Motor neuron (in vitro differentiated cells): Measurements from ENCODE around the gene ULK4. TPM values are rescaled to one million over a fixed set of nuclear protein-coding genes. Genes with fewer than 3 reads are reported as not detected.
"Not testable (repeated sequence)": the region's sequence is repeated elsewhere in the genome, so short reads cannot be mapped to it uniquely, and the experiment has no call there.

Source experiments
- ATAC-seq, 8 experiments: fragments of 200-7000 bp; cut with Tn5 transposase; replicated peaks in 6 of 8; 2 replicates each; pipeline ENCODE4 v1.8.0; 2021; ENCODE audit warnings: mild to moderate bottlenecking in 8 of 8, moderate library complexity in 8 of 8
- H3K27ac ChIP-seq, 2 donors: fragments of 250-450 bp; sonication (Bioruptor Pico); 2 replicates each; pipeline ENCODE4 v1.9.0; 2021; ENCODE audit warnings: antibody characterized with exemption in 2 of 2, mild to moderate bottlenecking in 2 of 2, moderate library complexity in 1 of 2
- H3K4me1 ChIP-seq, 2 donors: fragments of 250-450 bp; sonication (Bioruptor Pico); replicated peaks in 1 of 2; 2 replicates each; pipeline ENCODE4 v1.6.1; 2021; ENCODE audit warnings: antibody characterized with exemption in 2 of 2, mild to moderate bottlenecking in 2 of 2, moderate library complexity in 1 of 2
- H3K4me3 ChIP-seq, 5 donors: fragments of 250-450 bp; sonication (Bioruptor Pico); 2 replicates each; pipeline ENCODE4 v1.9.0; 2021; ENCODE audit warnings: antibody characterized with exemption in 5 of 5, mild to moderate bottlenecking in 5 of 5, moderate library complexity in 4 of 5
- WGBS, 10 experiments: fragments of 450-650 bp; shearing (Covaris generic); methylation state at CpG; one replicate each; pipeline ENCODE4 v1.0.0; 2022; 5-methylcytosine and 5-hydroxymethylcytosine counted together
- in situ Hi-C, 9 experiments: fragments of 400-800 bp; cut with MboI; loops; one replicate each; pipeline ENCODE4 v1.15.0; 2021; ENCODE audit warnings: low sequenced_read_pairs in 9 of 9, low pct_unique_long_range_greater_than_20kb in 2 of 9; ENCODE audit not compliant: unreplicated experiment in 9 of 9
- total RNA-seq, 8 experiments: library from RNA; unstranded; fragments of 300-600 nt; gene quantifications; 2 replicates each; pipeline versions ENCODE4 v1.2.3 to v1.2.4, GENCODE V29; 2022

ULK4 gene
- total RNA-seq, 8 experiments from 2014 or later = 4.3 to 21.7 (median 9.5) TPM

DNA sequence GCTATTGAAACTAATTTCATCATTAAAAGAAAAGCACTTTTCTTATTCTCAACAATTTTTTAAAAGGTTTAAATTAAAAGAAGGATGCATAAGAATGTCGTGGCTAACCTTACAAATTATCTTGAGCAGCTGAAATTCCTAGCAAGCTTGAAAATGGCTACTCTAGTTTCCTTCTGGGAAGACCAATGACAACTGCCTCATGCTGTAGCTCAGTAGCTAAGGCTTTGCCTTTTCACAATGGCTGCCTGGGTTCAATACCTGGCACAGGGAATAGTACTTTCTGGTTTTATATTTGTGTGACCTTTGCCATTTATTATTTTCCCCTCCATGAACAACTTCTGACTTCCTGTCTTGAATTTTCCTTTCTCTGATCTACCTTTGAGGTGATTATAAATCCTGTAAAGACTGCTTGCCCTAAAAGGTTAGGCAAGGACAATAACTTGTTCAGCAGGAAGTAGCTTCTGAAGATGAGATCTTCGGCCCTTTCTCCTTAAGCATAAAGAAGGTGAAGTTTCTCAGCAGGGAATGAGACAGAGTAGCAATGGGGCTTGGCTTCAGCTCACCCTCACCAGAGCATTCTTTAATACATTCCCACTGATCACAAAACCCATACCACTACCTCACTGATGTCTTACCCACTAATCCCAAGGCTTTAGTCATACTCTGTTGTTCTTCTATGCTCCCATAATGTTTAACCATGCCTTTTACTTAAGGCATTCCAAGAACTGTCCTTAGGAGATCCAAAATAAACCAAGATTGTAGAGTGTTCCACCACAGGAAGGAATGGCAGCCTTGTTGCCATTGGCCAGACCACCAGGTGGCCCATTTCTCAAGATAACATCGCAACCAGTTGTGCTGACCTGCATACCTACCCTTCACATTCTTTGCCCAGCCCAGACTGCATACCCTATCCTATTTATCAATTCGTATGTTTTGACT, 276.8 kb downstream of the ULK4 start:
- Histone ChIP-seq H3K4me1 (peaks cover 0 to 7% of the 10 kb centered on the region in 2 donors), H3K4me3 (no peak overlapping the region), H3K27ac (no peak overlapping the region)
- ATAC-seq = no peak
- in situ Hi-C loops = no loop called here
- 73 to 96% (median 89%) methylated on average over 2 to 4 of the region's 4 CpGs; no CpG with 5 or more reads in 2 of the 10 experiments for WGBS, 10 experiments

DNA sequence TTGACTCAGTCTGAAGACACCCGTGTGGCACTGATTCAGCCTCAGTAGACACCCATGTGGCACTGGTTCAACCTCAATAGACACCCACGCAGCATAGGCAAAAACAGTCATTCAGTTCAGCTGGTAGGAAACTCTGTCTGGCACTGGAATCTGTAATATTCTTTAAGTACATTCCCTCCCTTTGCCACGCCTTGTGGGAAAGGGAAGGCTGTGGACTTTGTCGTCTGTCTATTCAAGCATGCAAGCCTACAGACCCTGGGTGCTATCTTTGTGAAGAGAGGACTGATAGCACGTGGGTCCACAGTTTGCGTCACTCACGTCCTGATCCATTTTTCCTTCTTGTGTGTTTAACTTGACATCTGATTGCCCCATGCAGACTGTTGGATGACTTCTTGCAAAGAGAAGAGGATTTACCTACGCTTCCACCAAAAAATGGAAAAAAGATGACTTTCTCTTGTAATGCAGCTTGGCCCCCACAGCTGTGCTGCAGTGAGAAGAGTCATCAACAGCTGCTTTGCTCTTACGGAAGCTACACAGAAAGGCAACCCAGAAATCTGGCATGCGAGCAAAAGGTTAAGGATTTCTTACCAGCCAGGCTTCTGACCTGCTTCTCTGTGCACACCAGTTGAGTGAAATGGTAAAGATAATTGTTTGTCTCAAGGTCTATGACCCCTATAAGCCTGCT, 278.1 kb downstream of the ULK4 start:
- in situ Hi-C loops = no loop called here
- H3K4me1 ChIP-seq = peaks cover 0 to 7% of the 10 kb centered on the region in 2 donors
- H3K27ac ChIP-seq = no peak overlapping the region
- no peak overlapping the region for H3K4me3 ChIP-seq
- 42 to 100% (median 83%) methylated on average over 1 to 10 of the region's 10 CpGs; no CpG with 5 or more reads in 1 of the 10 experiments for WGBS, 10 experiments
- ATAC-seq = peak in 1 of 8 experiments; percentile 34

DNA sequence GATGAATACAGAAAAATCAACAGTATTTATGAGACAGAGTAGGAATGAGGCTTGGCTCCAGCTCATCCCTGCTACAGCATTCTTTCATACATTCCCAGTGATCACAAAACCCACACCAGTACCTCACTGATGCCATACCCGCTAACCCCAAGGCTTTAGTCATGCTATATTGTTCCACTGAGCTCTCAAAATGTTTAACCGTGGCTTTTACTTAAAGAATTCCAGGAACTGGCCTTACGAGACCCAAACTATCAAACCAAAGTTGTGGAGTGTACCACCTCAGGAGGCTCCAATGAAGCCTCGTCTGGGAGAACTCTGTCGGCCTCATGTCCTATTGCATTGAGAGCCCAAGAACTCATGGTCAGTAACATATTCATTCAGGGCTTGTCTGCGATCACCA, 278.9 kb downstream of the ULK4 start:
- Histone ChIP-seq H3K27ac (no peak overlapping the region), H3K4me3 (no peak overlapping the region), H3K4me1 (peaks cover 0 to 7% of the 10 kb centered on the region in 2 donors)
- WGBS, 10 experiments = 59 to 98% (median 84%) methylated on average over 1 to 6 of the region's 6 CpGs; no CpG with 5 or more reads in 4 of the 10 experiments
- peak in 1 of 8 experiments; percentile 12 for ATAC-seq
- in situ Hi-C loops = no loop called here

DNA sequence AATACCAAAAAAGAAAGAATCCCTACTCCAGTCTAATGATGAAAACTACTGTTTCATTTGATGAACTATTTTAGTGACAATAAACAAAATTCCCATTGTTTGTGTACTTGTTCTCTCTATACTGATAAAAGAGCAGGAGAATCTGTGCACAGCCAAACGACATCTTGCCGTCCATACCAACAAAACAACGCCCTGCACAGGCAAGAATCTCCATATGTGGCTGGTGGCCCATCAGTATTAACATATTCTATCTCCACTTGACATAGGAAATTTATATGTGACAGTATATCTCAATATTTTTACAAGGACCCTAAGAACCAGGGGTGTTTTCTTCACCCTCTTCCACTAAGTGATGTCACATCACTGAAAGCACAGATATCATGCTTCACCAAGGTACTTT, 279.5 kb downstream of the ULK4 start:
- peak in 3 of 8 experiments; percentile 11 to 65 (median 50) for ATAC-seq
- WGBS, 10 experiments = 0 to 100% (median 84%) methylated on average over 1 to 3 of the region's 3 CpGs; no CpG with 5 or more reads in 4 of the 10 experiments
- Histone ChIP-seq H3K4me1 (peaks cover 0 to 7% of the 10 kb centered on the region in 2 donors), H3K27ac (no peak overlapping the region), H3K4me3 (no peak overlapping the region)
- in situ Hi-C loops = no loop called here

DNA sequence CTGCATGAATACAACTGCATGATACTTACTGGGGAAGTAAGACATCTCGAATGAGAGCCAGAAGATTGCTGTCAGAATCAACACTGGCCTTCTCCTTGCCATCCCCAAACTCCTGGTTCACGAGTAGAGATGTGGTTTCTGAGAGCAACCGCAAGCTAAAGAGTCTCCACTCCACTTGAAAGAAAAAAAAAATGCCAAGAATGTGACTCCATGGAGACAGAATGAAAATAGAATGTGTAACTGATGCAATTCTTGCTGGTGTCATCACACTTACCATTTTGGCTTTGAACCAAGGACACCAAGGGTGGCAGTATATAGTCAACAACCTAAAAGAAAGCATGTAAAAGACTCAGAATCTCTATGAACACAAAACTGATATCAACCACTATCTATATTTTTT, 280.4 kb downstream of the ULK4 start:
- 0 to 100% (median 71%) methylated on average over 1 to 3 of the region's 3 CpGs; no CpG with 5 or more reads in 2 of the 10 experiments for WGBS, 10 experiments
- in situ Hi-C loops = no loop called here
- H3K4me1 ChIP-seq = peaks cover 0 to 7% of the 10 kb centered on the region in 2 donors
- H3K27ac ChIP-seq = no peak overlapping the region
- H3K4me3 ChIP-seq = no peak overlapping the region
- peak in 6 of 8 experiments; percentile 41 to 89 (median 88) for ATAC-seq

DNA sequence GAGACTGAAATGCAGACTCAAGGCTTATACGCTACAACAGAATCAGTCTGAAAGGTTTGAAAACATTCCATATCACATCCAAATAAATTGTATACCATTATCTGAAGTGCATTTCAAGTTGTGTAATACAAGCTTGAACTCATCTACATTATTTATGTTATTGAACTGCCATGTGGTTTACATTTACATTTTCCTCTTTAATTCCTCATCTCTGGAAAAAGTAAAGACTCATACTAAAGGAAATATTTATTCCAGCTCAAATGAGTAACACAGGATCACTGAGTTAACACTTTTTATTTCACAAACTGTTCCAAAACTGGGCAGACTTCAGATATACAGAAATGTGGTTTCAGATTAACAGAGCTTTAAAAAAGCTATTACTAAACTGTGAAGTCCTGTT, 282.5 kb downstream of the ULK4 start:
- H3K27ac ChIP-seq = no peak overlapping the region
- in situ Hi-C loops = no loop called here
- no peak overlapping the region for H3K4me3 ChIP-seq
- no peak for ATAC-seq
- WGBS, 10 experiments = 90 to 100% (median 100%) methylated on average over 1 of the region's 1 CpG; no CpG with 5 or more reads in 3 of the 10 experiments
- peaks cover 0 to 7% of the 10 kb centered on the region in 2 donors for H3K4me1 ChIP-seq

DNA sequence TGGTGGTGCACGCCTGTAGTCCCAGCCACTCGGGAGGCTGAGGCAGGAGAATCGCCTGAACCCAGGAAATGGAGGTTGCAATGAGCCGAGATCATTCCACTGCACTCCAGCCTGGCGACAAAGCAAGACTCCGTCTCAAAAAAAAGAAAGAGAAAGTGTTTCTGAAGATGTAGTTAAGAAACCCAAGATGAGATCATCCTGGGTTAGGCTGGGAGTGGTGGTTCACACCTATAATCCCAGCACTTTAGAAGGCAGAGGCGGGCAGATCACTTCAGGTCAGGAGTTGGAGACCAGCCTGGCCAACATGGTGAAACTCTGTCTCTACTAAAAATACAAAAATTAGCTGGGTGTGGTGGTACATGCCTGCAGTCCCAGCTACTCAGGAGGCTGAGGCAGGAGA, 286.8 kb downstream of the ULK4 start:
- ATAC-seq, H3K4me1 ChIP-seq, H3K4me3 ChIP-seq, H3K27ac ChIP-seq, in situ Hi-C loops: not testable (repeated sequence)
- WGBS, 10 experiments = 89 to 100% (median 100%) methylated on average over 1 to 7 of the region's 7 CpGs; no CpG with 5 or more reads in 3 of the 10 experiments

DNA sequence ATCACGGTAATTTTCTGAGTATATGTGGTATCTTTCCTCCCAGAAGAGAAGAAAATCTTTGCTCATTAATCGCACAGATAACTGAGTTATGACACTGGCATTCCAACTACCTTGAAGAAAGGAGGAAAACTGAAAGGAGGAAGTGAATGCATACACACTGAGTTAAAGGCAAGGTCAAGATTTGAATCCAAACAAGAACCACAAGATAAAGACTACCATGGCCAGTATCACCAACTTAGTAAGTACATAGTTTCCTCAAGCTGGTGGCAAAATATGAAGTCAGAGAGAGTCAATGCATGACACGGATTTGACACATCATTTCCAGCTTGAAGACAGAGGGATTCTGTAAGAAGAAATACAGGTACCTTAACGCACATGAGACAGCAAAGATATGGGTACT, 287.5 kb downstream of the ULK4 start:
- 70 to 100% (median 90%) methylated on average over 2 to 4 of the region's 4 CpGs; no CpG with 5 or more reads in 1 of the 10 experiments for WGBS, 10 experiments
- Histone ChIP-seq H3K27ac (no peak overlapping the region), H3K4me1 (no peaks in the 10 kb centered on the region), H3K4me3 (no peak overlapping the region)
- ATAC-seq = no peak
- in situ Hi-C loops = no loop called here

DNA sequence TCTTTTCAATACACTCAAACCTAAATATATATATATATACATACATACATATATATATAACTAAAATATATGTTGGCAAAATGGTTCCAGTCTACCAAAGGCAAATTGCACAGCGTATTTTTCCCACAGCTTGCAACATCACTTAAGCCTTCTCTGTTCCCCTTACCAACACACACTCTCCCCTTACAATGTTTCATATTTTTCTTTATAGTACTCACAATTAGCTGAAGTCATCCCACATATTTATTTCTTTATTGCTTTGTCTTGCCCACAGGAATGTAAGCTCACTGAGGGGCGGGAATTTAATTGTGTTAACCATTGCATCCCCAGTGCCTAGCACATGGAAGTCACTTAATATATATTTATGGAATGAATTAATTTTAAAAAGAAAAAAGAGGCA, 288.3 kb downstream of the ULK4 start:
- Histone ChIP-seq H3K4me1 (no peaks in the 10 kb centered on the region), H3K4me3 (no peak overlapping the region), H3K27ac (no peak overlapping the region)
- no peak for ATAC-seq
- WGBS, 10 experiments = 0 to 93% (median 83%) methylated on average over 1 to 2 of the region's 2 CpGs; no CpG with 5 or more reads in 3 of the 10 experiments
- in situ Hi-C loops = no loop called here

DNA sequence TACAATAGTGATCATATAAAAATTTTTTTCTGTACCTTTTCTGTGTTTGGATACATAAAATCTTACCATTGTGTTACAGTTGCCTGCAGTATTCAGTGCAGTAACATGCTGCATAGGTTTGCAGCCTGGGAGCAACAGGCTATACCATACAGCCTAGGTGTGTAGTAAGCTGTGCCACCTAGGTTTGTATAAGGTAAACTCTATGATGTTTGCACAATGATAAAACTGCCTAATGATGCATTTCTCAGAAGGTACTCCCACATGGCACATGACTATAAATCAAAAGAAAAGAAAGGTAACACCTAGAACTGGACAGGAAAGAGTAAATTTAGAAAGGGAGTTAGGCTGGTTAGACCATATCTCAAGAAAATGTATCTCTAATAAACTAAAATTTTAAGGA, 293.5 kb downstream of the ULK4 start:
- Histone ChIP-seq H3K4me1 (no peaks in the 10 kb centered on the region), H3K27ac (no peak overlapping the region), H3K4me3 (no peak overlapping the region)
- in situ Hi-C loops = no loop called here
- no peak for ATAC-seq

DNA sequence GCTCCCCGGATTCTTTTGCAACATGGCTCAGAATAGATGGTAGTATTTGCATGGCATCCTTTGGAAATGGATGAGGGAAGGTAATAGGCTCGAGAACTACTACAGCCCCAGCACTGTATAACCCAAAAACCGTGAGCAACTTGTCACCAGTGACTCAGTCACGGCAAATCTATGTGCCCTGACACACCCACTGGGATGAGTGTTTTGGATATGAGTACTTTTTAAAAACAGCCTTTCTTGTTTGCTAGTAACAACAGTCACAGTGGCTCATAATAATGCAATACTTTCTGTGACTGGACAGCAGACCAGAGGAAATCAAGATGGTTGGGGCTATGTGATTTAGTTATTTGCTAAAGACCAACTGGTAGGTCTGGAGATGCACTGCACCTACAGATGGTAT, 299.6 kb downstream of the ULK4 start:
- WGBS, 10 experiments = 67 to 100% (median 100%) methylated on average over 1 to 3 of the region's 4 CpGs; no CpG with 5 or more reads in 3 of the 10 experiments
- peak in 1 of 8 experiments; percentile 84 for ATAC-seq
- Histone ChIP-seq H3K27ac (no peak overlapping the region), H3K4me3 (no peak overlapping the region), H3K4me1 (no peaks in the 10 kb centered on the region)
- in situ Hi-C loops = no loop called here

DNA sequence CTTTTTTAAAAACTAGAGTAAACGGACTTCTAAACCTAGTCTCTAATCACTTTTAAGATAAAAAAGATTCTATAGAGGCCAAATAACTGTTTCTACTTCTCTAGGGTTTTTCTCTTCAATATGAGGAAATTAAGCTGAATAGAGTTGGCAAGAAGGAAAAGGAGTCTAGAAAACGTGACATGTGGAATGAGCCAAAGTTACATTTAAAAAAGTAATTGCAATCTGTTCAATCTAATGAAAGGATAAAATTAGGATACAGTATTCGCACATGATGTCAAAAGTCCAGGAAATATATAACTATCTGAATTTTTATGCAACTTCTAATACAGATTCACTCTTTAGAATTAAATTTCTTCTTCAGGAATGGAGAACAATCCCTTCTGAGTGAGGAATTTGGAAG, 300.1 kb downstream of the ULK4 start:
- Histone ChIP-seq H3K27ac (no peak overlapping the region), H3K4me3 (no peak overlapping the region), H3K4me1 (no peaks in the 10 kb centered on the region)
- in situ Hi-C loops = no loop called here
- no peak for ATAC-seq
- 59 to 100% (median 90%) methylated on average over 1 to 3 of the region's 3 CpGs for WGBS, 10 experiments

DNA sequence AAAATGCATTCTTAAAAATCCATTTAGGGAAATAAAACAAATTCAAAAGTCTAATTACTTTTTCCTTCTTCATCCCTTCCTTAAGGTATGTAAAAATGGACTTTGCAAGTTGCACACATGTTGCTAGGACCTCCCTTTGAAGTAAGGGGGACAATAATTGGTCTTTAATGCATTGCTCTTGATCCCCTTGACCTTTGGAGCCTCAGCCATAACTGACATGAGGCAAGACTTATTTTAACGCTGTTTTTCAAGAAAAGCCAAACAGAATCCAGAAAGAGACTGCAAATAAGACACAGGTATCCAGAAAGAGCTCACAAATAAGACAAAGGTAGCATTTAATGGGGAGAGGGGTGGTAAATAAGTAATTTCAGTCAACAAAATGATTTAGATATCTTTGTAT, 301.4 kb downstream of the ULK4 start:
- no peak overlapping the region for H3K4me3 ChIP-seq
- WGBS, 10 experiments = 0 to 100% (median 71%) methylated on average over 1 of the region's 1 CpG; no CpG with 5 or more reads in 2 of the 10 experiments
- H3K4me1 ChIP-seq = no peaks in the 10 kb centered on the region
- in situ Hi-C loops = no loop called here
- no peak overlapping the region for H3K27ac ChIP-seq
- ATAC-seq = no peak
